SK-N-SH treated with all-trans-retinoic acid at 6 μM for 48 hours (cell line): Measurements from ENCODE around the gene FHOD3.

Source experiments
- BACH2 ChIP-seq: fragments of 250-450 bp; sonication (Bioruptor Pico); IDR thresholded peaks from 2 replicates; pipeline ENCODE4 v1.9.0; 2021; ENCODE audit warnings: mild to moderate bottlenecking, borderline replicate concordance
- CSDC2 ChIP-seq: fragments of 250-450 bp; sonication (Bioruptor Pico); IDR thresholded peaks from 2 replicates; pipeline ENCODE4 v1.5.0; 2020; ENCODE audit warnings: mild to moderate bottlenecking, moderate library complexity
- OSR1 ChIP-seq: fragments of 250-450 bp; sonication (Bioruptor Pico); IDR thresholded peaks from 2 replicates; pipeline ENCODE4 v1.8.0; 2022; ENCODE audit warnings: moderate library complexity, mild to moderate bottlenecking, inconsistent platforms
- PPARA ChIP-seq: fragments of 250-450 bp; sonication (Bioruptor Pico); IDR thresholded peaks from 2 replicates; pipeline ENCODE4 v1.5.0; 2020; ENCODE audit warnings: mild to moderate bottlenecking, borderline replicate concordance
- RARB ChIP-seq: fragments of 250-450 bp; sonication (Bioruptor Pico); IDR thresholded peaks from 2 replicates; pipeline ENCODE4 v1.8.0; 2021; ENCODE audit warnings: mild to moderate bottlenecking, moderate library complexity
- SNAI2 ChIP-seq: fragments of 250-450 bp; sonication (Bioruptor Pico); IDR thresholded peaks from 2 replicates; pipeline ENCODE4 v1.5.0; 2020; ENCODE audit warnings: mild to moderate bottlenecking, moderate library complexity
- TCF4 ChIP-seq: fragments of 250-450 bp; sonication (Bioruptor Pico); IDR thresholded peaks from 2 replicates; pipeline ENCODE4 v1.8.0; 2021; ENCODE audit warnings: mild to moderate bottlenecking, moderate library complexity, borderline replicate concordance
- ZC3H10 ChIP-seq: fragments of 250-450 bp; sonication (Bioruptor Pico); IDR thresholded peaks from 2 replicates; pipeline ENCODE4 v1.5.1; 2021; ENCODE audit warnings: mild to moderate bottlenecking, moderate library complexity
- ZFP30 ChIP-seq: fragments of 450-650 bp; formaldehyde crosslinking; IDR thresholded peaks from 2 replicates; pipeline ENCODE4 v1.5.0; 2022; ENCODE audit warnings: mild to moderate bottlenecking, moderate library complexity
- ZNF70 ChIP-seq: fragments of 450-650 bp; formaldehyde crosslinking; IDR thresholded peaks from 2 replicates; pipeline ENCODE4 v1.5.0; 2020; ENCODE audit warnings: mild to moderate bottlenecking, moderate library complexity
- TF ChIP-seq, protein P1 (sequence below): fragments of 250-450 bp; sonication (Bioruptor Pico); IDR thresholded peaks from 2 replicates; pipeline ENCODE4 v1.8.0; 2020; ENCODE audit warnings: mild to moderate bottlenecking, moderate library complexity, borderline replicate concordance
- TF ChIP-seq, protein P2 (sequence below): fragments of 250-450 bp; sonication (Bioruptor Pico); IDR thresholded peaks from 2 replicates; pipeline ENCODE4 v1.5.0; 2020; ENCODE audit warnings: mild to moderate bottlenecking, moderate library complexity
- TF ChIP-seq, protein P3 (sequence below): fragments of 250-450 bp; sonication (Bioruptor Pico); IDR thresholded peaks from 2 replicates; pipeline ENCODE4 v1.5.1; 2020; ENCODE audit warnings: low read depth, mild to moderate bottlenecking, moderate library complexity

DNA sequence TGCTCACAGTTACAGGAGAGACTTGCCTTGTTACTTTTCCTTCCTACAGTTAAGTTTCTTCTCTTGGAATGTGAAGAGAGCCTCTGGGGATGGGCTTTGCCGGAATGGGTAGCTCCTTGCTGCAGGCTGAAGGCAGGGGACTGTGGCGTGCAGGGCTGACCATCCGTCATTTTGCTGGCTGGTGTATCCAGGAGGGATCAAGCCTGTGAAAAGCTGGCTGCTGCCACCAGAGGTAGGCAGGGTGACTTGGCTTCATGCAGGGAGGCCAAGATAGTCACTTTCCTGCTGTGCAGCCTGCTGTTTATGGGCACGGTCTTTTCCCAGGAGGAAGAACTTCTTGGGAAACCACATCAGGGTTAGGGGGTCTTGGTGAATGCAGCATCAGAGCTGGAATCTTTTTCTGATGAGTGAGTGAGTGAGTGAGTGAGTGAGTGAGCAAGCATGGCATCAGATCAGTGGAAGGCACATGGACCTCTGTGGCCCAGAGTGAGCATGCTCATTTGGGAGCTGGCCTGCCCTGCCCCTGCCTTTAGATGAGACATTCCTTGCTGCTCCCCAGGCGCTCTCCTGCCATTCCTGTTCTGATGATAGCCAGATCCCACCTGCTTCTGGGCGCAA is 33.0 kb downstream of the FHOD3 start:
- TF ChIP-seq ZFP30 (CRISPR knock-in tag) = no peak
- TF ChIP-seq BACH2 (CRISPR knock-in tag) = no peak
- TF ChIP-seq, protein P1, sequence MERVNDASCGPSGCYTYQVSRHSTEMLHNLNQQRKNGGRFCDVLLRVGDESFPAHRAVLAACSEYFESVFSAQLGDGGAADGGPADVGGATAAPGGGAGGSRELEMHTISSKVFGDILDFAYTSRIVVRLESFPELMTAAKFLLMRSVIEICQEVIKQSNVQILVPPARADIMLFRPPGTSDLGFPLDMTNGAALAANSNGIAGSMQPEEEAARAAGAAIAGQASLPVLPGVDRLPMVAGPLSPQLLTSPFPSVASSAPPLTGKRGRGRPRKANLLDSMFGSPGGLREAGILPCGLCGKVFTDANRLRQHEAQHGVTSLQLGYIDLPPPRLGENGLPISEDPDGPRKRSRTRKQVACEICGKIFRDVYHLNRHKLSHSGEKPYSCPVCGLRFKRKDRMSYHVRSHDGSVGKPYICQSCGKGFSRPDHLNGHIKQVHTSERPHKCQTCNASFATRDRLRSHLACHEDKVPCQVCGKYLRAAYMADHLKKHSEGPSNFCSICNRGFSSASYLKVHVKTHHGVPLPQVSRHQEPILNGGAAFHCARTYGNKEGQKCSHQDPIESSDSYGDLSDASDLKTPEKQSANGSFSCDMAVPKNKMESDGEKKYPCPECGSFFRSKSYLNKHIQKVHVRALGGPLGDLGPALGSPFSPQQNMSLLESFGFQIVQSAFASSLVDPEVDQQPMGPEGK (CRISPR knock-in tag) = no peak
- no peak for TF ChIP-seq OSR1 (CRISPR knock-in tag)
- TF ChIP-seq TCF4 (CRISPR knock-in tag) = no peak
- TF ChIP-seq, protein P2, sequence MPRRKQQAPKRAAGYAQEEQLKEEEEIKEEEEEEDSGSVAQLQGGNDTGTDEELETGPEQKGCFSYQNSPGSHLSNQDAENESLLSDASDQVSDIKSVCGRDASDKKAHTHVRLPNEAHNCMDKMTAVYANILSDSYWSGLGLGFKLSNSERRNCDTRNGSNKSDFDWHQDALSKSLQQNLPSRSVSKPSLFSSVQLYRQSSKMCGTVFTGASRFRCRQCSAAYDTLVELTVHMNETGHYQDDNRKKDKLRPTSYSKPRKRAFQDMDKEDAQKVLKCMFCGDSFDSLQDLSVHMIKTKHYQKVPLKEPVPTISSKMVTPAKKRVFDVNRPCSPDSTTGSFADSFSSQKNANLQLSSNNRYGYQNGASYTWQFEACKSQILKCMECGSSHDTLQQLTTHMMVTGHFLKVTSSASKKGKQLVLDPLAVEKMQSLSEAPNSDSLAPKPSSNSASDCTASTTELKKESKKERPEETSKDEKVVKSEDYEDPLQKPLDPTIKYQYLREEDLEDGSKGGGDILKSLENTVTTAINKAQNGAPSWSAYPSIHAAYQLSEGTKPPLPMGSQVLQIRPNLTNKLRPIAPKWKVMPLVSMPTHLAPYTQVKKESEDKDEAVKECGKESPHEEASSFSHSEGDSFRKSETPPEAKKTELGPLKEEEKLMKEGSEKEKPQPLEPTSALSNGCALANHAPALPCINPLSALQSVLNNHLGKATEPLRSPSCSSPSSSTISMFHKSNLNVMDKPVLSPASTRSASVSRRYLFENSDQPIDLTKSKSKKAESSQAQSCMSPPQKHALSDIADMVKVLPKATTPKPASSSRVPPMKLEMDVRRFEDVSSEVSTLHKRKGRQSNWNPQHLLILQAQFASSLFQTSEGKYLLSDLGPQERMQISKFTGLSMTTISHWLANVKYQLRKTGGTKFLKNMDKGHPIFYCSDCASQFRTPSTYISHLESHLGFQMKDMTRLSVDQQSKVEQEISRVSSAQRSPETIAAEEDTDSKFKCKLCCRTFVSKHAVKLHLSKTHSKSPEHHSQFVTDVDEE (CRISPR knock-in tag) = no peak
- no peak for TF ChIP-seq ZC3H10 (CRISPR knock-in tag)
- TF ChIP-seq ZNF70 = no peak
- no peak for TF ChIP-seq SNAI2 (CRISPR knock-in tag)
- no peak for TF ChIP-seq CSDC2 (CRISPR knock-in tag)
- no peak for TF ChIP-seq PPARA (CRISPR knock-in tag)
- TF ChIP-seq, protein P3, sequence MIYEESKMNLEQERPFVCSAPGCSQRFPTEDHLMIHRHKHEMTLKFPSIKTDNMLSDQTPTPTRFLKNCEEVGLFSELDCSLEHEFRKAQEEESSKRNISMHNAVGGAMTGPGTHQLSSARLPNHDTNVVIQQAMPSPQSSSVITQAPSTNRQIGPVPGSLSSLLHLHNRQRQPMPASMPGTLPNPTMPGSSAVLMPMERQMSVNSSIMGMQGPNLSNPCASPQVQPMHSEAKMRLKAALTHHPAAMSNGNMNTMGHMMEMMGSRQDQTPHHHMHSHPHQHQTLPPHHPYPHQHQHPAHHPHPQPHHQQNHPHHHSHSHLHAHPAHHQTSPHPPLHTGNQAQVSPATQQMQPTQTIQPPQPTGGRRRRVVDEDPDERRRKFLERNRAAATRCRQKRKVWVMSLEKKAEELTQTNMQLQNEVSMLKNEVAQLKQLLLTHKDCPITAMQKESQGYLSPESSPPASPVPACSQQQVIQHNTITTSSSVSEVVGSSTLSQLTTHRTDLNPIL (CRISPR knock-in tag) = no peak
- no peak for TF ChIP-seq RARB (CRISPR knock-in tag)
